Astrocyte of the cerebellum (primary cell): Measurements from ENCODE around the gene ABLIM1.
A peak's percentile ranks its signal among the peaks of the same experiment; 100 is the strongest.

Source experiments
- DNase-seq: peaks from one replicate; pipeline ENCODE4 v3.0.0-alpha.2; 2011; ENCODE audit warnings: low read depth
- H3K4me3 ChIP-seq: 2 replicates; pipeline ENCODE4 v1.5.1; 2011; ENCODE audit warnings: mild to moderate bottlenecking, low read depth, low read length, moderate library complexity
- in situ Hi-C: cut with HindIII; loops from 2 replicates; pipeline ENCODE4 v1.10.0; 2017; ENCODE audit warnings: low sequenced_read_pairs
- TF ChIP-seq, protein P1 (sequence below): IDR thresholded peaks from 2 replicates; pipeline ENCODE4 v1.5.1; 2012; ENCODE audit warnings: low read length, low read depth, moderate library complexity, mild to moderate bottlenecking; ENCODE audit errors: missing control alignments

Gene ABLIM1

DNA sequence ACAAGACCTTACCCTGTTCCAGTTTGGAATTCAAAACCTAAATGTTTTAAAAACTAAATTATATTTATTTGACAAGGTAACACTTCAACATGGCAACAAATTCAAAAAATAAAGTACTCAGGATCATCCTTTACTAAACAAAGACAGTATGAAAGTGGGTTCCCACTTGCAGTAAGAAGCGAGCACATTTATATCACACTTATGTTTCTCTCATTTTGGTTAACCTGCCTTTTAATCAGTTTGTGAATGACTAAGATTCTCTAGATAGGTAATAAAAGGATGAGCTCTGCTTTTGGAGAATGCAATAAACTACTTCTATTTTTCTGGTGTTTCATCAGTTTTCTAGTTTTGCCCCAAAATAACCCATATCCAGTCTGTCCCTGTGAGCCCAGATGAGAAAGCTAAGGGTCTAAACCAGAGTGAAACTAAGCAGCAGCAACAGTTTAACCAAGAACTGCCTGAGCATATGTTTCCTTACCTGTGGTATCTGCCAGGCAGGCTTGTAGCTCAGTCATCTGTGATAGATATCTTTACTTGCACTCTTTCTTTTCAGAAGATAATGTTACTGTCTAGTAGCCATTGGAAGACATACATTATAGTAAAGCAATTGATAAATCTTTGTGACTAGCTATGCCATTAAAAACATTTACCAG, 64.1 kb downstream of the ABLIM1 start:
- H3K4me3 ChIP-seq, result no peak overlapping the region
- no peak for DNase-seq
- TF ChIP-seq, protein P1, sequence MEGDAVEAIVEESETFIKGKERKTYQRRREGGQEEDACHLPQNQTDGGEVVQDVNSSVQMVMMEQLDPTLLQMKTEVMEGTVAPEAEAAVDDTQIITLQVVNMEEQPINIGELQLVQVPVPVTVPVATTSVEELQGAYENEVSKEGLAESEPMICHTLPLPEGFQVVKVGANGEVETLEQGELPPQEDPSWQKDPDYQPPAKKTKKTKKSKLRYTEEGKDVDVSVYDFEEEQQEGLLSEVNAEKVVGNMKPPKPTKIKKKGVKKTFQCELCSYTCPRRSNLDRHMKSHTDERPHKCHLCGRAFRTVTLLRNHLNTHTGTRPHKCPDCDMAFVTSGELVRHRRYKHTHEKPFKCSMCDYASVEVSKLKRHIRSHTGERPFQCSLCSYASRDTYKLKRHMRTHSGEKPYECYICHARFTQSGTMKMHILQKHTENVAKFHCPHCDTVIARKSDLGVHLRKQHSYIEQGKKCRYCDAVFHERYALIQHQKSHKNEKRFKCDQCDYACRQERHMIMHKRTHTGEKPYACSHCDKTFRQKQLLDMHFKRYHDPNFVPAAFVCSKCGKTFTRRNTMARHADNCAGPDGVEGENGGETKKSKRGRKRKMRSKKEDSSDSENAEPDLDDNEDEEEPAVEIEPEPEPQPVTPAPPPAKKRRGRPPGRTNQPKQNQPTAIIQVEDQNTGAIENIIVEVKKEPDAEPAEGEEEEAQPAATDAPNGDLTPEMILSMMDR, result no peak
- in situ Hi-C loops, result no loop called here

DNA sequence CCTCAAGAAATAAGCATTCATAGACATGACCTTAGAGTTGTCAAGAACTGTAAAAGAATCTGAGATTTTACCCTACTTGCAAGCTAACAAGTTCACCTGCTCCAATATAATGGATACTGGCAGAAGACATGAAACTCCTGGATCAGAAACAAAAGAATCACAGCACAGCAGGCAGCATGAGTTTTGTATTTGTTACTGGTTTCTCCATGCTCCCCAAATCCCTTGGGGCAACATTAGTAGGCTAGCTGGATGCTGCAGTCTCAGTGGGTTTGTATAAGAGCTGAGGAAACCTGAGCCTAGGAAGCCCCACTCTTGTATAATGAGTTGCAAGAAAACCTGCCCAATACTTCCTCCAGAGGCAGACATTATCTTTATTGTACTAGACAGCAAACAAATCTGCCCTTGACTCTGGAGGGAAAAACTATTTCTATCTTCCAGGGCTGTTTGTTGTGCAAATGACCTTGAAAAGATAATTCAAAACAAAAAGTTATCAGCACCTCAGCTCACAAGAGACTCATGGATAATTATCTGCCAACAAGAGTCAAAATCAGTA, 64.8 kb downstream of the ABLIM1 start:
- TF ChIP-seq, protein P1, result no peak
- DNase-seq, result no peak
- no peak overlapping the region for H3K4me3 ChIP-seq
- in situ Hi-C loops, result no loop called here

DNA sequence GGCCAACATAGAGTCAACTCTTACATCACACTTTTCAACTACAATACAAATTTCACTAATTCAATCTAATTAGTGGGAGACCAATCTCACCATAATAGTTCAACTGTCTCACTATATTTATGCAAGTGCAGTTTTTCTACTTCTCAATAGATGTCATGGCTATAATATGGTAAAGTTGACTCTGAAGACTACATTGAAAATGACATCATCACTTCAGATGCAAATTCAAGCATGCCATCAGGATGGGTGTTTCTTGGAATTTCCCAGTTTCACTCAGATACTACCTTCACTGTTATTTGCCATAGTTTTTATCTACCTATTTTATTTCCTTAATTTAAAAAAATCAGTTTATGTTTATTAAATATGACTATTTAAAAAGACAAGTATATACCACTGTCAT, 67.1 kb downstream of the ABLIM1 start:
- no peak for DNase-seq
- in situ Hi-C loops, result no loop called here
- no peak overlapping the region for H3K4me3 ChIP-seq
- TF ChIP-seq, protein P1, result no peak

DNA sequence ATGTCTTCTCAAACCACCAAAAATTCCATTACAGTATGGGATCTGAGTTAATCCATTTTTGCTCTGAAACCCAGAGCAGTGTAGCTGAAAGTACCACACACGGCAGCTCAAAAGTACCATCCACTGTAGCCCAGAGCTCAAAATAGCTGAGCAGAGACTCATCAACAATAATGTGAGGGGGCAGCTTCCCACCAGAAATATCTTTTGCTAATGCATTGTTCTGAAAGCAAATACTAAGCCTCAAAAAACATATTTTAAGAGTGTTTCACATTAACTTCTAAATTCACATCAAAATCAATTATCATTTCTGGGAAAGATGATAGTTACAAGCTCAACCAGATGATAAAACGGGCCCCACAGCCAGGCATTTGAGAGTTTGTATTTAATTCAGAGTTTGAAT, 73.7 kb downstream of the ABLIM1 start:
- in situ Hi-C loops, result no loop called here
- H3K4me3 ChIP-seq, result no peak overlapping the region
- TF ChIP-seq, protein P1, result no peak
- no peak for DNase-seq

DNA sequence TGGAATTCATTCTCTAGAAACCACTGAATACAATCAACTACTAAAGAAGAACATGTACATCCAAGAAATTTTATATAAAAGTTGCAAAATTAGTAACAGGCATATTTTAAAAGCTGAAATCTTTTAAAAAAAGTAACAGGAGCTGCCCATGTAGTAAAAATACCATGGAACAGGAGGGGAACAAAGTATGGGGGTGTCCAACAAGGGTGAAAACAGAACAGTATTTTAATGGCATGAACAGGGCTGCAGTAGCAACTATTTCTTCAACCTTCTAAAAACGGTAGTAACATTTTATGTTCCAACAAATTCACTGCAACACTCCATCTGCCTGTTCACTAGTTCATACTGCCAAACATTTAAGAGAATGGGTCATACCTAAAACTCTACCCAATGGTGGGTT, 77.0 kb downstream of the ABLIM1 start:
- DNase-seq, result no peak
- H3K4me3 ChIP-seq, result no peak overlapping the region
- TF ChIP-seq, protein P1, result no peak
- in situ Hi-C loops, result no loop called here

DNA sequence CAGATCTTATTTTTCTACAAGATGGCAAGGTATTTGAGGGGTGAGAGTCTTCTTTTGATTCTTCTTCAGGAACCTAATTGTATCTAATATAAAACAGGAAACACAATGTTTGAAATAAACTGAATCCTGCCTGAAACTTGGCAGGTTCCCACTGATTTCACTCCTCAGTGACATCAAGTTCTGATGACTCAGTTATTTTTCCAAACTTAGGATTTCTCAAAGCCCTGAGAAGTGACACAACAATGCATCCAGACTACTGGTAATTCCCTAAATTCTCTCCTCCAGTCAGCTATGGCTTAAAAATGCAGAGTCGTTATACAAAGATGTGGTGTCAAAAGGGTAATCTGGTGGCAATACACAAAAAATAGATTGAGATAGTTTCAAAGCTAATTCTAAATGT, 80.9 kb downstream of the ABLIM1 start:
- H3K4me3 ChIP-seq, result no peak overlapping the region
- in situ Hi-C loops, result no loop called here

More for the DNA sequence above, 80.9 kb downstream of the ABLIM1 start:
- DNase-seq, result peak; percentile 41
- TF ChIP-seq, protein P1, result no peak
